ENCODE results near the gene RPTOR.

- TF ChIP-seq EP300 (IDR thresholded peaks at IDR 0.05) (no peak), POLR2AphosphoS5 (IDR thresholded peaks at IDR 0.05) (no peak)
Observed at GRCh38 chr17:80632046-80632581, 87.5 kb downstream of the RPTOR start.

Data from esophagus muscularis mucosa (tissue), 3 donors.